Gastrocnemius medialis (tissue), 4 donors: ENCODE data around the gene UNG. TPM values are rescaled to one million over a fixed set of nuclear protein-coding genes. Genes with fewer than 3 reads are reported as not detected.
A peak's percentile ranks its signal among the peaks of the same experiment; 100 is the strongest.

ENCODE experiments used
- ATAC-seq, 2 donors: fragments of 150-250 bp; one replicate each; pipeline ENCODE4 v1.9.1; 2016
- DNase-seq, 2 donors: peaks; one replicate each; pipeline ENCODE4 v3.0.0-alpha.2; 2019
- H3K27ac ChIP-seq, 4 donors: fragments of 200-600 bp; sonication (generic); 1 replicate in 1 of 4; 2 replicates in 3 of 4; pipeline ENCODE4 v1.5.1; 2016 to 2018; ENCODE audit warnings: mild to moderate bottlenecking in 2 of 4, moderate library complexity in 1 of 4
- H3K27me3 ChIP-seq, 3 donors: fragments of 200-600 bp; sonication (generic) in 2 of 3; 1 replicate in 1 of 3; 2 replicates in 2 of 3; pipeline versions ENCODE4 v1.5.1 to v1.6.0; 2016 to 2019; ENCODE audit warnings: mild to moderate bottlenecking in 1 of 3, moderate library complexity in 1 of 3
- H3K36me3 ChIP-seq, 2 donors: fragments of 200-600 bp; sonication (generic) in 1 of 2; one replicate each; pipeline ENCODE4 v1.5.1; 2017 to 2018
- H3K4me1 ChIP-seq, 2 donors: fragments of 200-600 bp; sonication (generic) in 1 of 2; one replicate each; pipeline ENCODE4 v1.5.1; 2016 to 2017; ENCODE audit warnings: mild to moderate bottlenecking in 2 of 2
- H3K4me3 ChIP-seq, 4 donors: fragments of 200-600 bp; sonication (generic) in 3 of 4; 1 replicate in 1 of 4; 2 replicates in 3 of 4; pipeline ENCODE4 v1.5.1; 2016 to 2019; ENCODE audit warnings: mild to moderate bottlenecking in 2 of 4
- H3K9me3 ChIP-seq, 3 donors: fragments of 200-600 bp; sonication (generic) in 2 of 3; 1 replicate in 1 of 3; 2 replicates in 2 of 3; pipeline ENCODE4 v1.5.1; 2016 to 2019
- CTCF ChIP-seq, 5 experiments: fragments of 450-650 bp in 3 of 5; fragments of 200-600 bp in 2 of 5; sonication (generic) in 2 of 5; IDR thresholded peaks in 4 of 5; conservative IDR thresholded peaks in 1 of 5; 1 replicate in 4 of 5; 2 replicates in 1 of 5; pipeline ENCODE4 v1.5.1; 2016 to 2019; ENCODE audit warnings: antibody characterized with exemption in 5 of 5, mild to moderate bottlenecking in 3 of 5, moderate library complexity in 3 of 5
- POLR2A ChIP-seq, 2 donors: fragments of 450-650 bp; IDR thresholded peaks; one replicate each; pipeline ENCODE4 v1.6.1; 2017; ENCODE audit warnings: antibody characterized with exemption in 2 of 2, mild to moderate bottlenecking in 2 of 2, moderate library complexity in 2 of 2
- in situ Hi-C, 4 donors: fragments of 200-750 bp; cut with MboI; loops; one replicate each; pipeline versions ENCODE4 v1.15.0 to v1.8.0; 2017; ENCODE audit warnings: low sequenced_read_pairs in 4 of 4
- intact Hi-C: fragments of 100-400 bp; cut with DNase I; formaldehyde crosslinking; loops from one replicate; pipeline ENCODE4 v1.15.1; 2023; ENCODE audit warnings: low total_unique reads
- total RNA-seq, 4 donors: library from RNA; depleted of rRNA; stranded (reverse); fragments of >200 nt; gene quantifications; one replicate each; pipeline versions ENCODE4 v1.1.0 to v1.2.3, GENCODE V29; 2016

UNG gene
- total RNA-seq, 4 donors from 2014 or later: 38.7 to 45.3 (median 42.3) TPM

GRCh38 chr12:109085590-109085989 lies 11.8 kb upstream of the UNG start:
- Histone ChIP-seq H3K4me3 (no peak overlapping the region), H3K27ac (no peak overlapping the region), H3K36me3 (peaks cover 0 to 92% of the 10 kb centered on the region in 2 donors), H3K27me3 (no peaks in the 10 kb centered on the region), H3K4me1 (peaks cover 4 to 11% of the 10 kb centered on the region in 2 donors), H3K9me3 (no peaks in the 10 kb centered on the region)
- in situ Hi-C loops (loop anchor here (25.0 kb wide), 3 partner anchors 423 to 523 kb away; partner anchors contain the start of genes ISCU (in 3 of the 4), SART3 (in 3 of the 4) and SELPLG (in 2 of the 4)), intact Hi-C loops (no loop called here)
- TF ChIP-seq CTCF (IDR thresholded peaks at IDR 0.05 in 4 of 5, conservative IDR thresholded peaks at IDR 0.05 in 1 of 5): no peak
- no peak for TF ChIP-seq POLR2A (IDR thresholded peaks at IDR 0.05)
- ATAC-seq (no peak), DNase-seq (no peak)

- TF ChIP-seq CTCF (IDR thresholded peaks at IDR 0.05 in 4 of 5, conservative IDR thresholded peaks at IDR 0.05 in 1 of 5): no peak
- TF ChIP-seq POLR2A (IDR thresholded peaks at IDR 0.05): no peak
- Histone ChIP-seq H3K27me3 (no peaks in the 10 kb centered on the region), H3K4me1 (peaks cover 10 to 18% of the 10 kb centered on the region in 2 donors), H3K4me3 (no peak overlapping the region), H3K27ac (peak overlapping the region in 2 of 4 donors; percentile 2 to 33), H3K36me3 (peaks cover 0 to 83% of the 10 kb centered on the region in 2 donors), H3K9me3 (no peaks in the 10 kb centered on the region)
- in situ Hi-C loops (loop anchor here (25.0 kb wide), 3 partner anchors 425 to 525 kb away; partner anchors contain the start of genes ISCU (in 3 of the 4), SART3 (in 3 of the 4) and SELPLG (in 2 of the 4)), intact Hi-C loops (no loop called here)
- ATAC-seq (peak; percentile 31 to 49), DNase-seq (no peak)
Observed at GRCh38 chr12:109087250-109087649, 10.1 kb upstream of the UNG start.

- no peaks in the 10 kb centered on the region for H3K27me3 ChIP-seq
- H3K4me3 ChIP-seq: no peak overlapping the region
- no peak for ATAC-seq
- H3K4me1 ChIP-seq: peaks cover 18 to 30% of the 10 kb centered on the region in 2 donors
- in situ Hi-C loops: loop anchor here (25.0 kb wide), 3 partner anchors 427 to 527 kb away; partner anchors contain the start of genes ISCU (in 3 of the 4), SART3 (in 3 of the 4) and SELPLG (in 2 of the 4)
- intact Hi-C loops: no loop called here
- H3K9me3 ChIP-seq: no peaks in the 10 kb centered on the region
- H3K27ac ChIP-seq: no peak overlapping the region
- DNase-seq: no peak
- peaks cover 0 to 68% of the 10 kb centered on the region in 2 donors for H3K36me3 ChIP-seq
- TF ChIP-seq CTCF (IDR thresholded peaks at IDR 0.05 in 4 of 5, conservative IDR thresholded peaks at IDR 0.05 in 1 of 5) (no peak), POLR2A (IDR thresholded peaks at IDR 0.05) (no peak)
Observed at GRCh38 chr12:109088818-109089217, 8.6 kb upstream of the UNG start.

GRCh38 chr12:109089683-109090082 lies 7.7 kb upstream of the UNG start:
- Histone ChIP-seq H3K27ac (no peak overlapping the region), H3K27me3 (no peaks in the 10 kb centered on the region), H3K36me3 (peaks cover 0 to 59% of the 10 kb centered on the region in 2 donors), H3K4me3 (no peak overlapping the region), H3K4me1 (peaks cover 18 to 30% of the 10 kb centered on the region in 2 donors), H3K9me3 (no peaks in the 10 kb centered on the region)
- TF ChIP-seq CTCF (IDR thresholded peaks at IDR 0.05 in 4 of 5, conservative IDR thresholded peaks at IDR 0.05 in 1 of 5) (no peak), POLR2A (IDR thresholded peaks at IDR 0.05) (no peak)
- intact Hi-C loops (loop anchor here (5.0 kb wide), 1 partner anchor 137 kb away; no protein-coding TSS in a partner anchor), in situ Hi-C loops (loop anchor here (10.0 to 25.0 kb wide), 4 partner anchors 427 to 527 kb away; partner anchors contain the start of genes ISCU (in 4 of the 4), SART3 (in 4 of the 4) and SELPLG (in 2 of the 4))
- DNase-seq (no peak), ATAC-seq (no peak)
